Prostate gland (tissue), 2 donors: ENCODE measurements around the gene SYTL2. TPM values are rescaled to one million over a fixed set of nuclear protein-coding genes. Genes with fewer than 3 reads are reported as not detected.

Source experiments
- DNase-seq: peaks from one replicate; pipeline ENCODE4 v3.0.0-alpha.2; 2019; ENCODE audit warnings: low spot score
- H3K27ac ChIP-seq, 2 donors: fragments of 200-600 bp; sonication (generic); 2 replicates each; pipeline ENCODE4 v1.5.1; 2017 to 2019
- H3K27me3 ChIP-seq: fragments of 200-600 bp; sonication (generic); replicated peaks from 2 replicates; pipeline ENCODE4 v1.5.1; 2019; ENCODE audit not compliant: insufficient read depth
- H3K36me3 ChIP-seq, 2 donors: fragments of 200-600 bp; sonication (generic); 1 replicate in 1 of 2; 2 replicates in 1 of 2; pipeline versions ENCODE4 v1.5.1 to v1.8.1; 2017 to 2019
- H3K4me1 ChIP-seq: fragments of 200-600 bp; sonication (generic); replicated peaks from 2 replicates; pipeline ENCODE4 v1.5.1; 2019
- H3K4me3 ChIP-seq, 2 donors: fragments of 200-600 bp; sonication (generic); 2 replicates each; pipeline ENCODE4 v1.5.1; 2017 to 2019
- H3K9me3 ChIP-seq: fragments of 200-600 bp; sonication (generic); 2 replicates; pipeline ENCODE4 v1.5.1; 2017
- POLR2A ChIP-seq: fragments of 450-650 bp; IDR thresholded peaks from one replicate; pipeline ENCODE4 v1.6.1; 2016; ENCODE audit warnings: antibody characterized with exemption, mild to moderate bottlenecking
- POLR2AphosphoS5 ChIP-seq: sonication (generic); formaldehyde crosslinking; IDR thresholded peaks from one replicate; pipeline ENCODE4 v1.6.1; 2017; ENCODE audit warnings: antibody characterized with exemption
- WGBS: methylation state at CpG from one replicate; pipeline ENCODE4 v1.1.5; 2018; 5-methylcytosine and 5-hydroxymethylcytosine counted together
- intact Hi-C: fragments of 100-400 bp; cut with DNase I; formaldehyde crosslinking; loops from one replicate; pipeline ENCODE4 v1.14.2; 2022
- total RNA-seq, 2 donors: library from RNA; depleted of rRNA; stranded (reverse); fragments of >200 nt; gene quantifications; one replicate each; pipeline ENCODE4 v1.1.0, GENCODE V29; 2016
- TF ChIP-seq, protein P1 (sequence below), 4 experiments: fragments of 200-600 bp in 2 of 4; fragments of 450-650 bp in 2 of 4; sonication (generic) in 2 of 4; IDR thresholded peaks; 1 replicate in 3 of 4; 2 replicates in 1 of 4; pipeline ENCODE4 v1.5.1; 2016 to 2019; ENCODE audit warnings: antibody characterized with exemption in 4 of 4, mild to moderate bottlenecking in 2 of 4, moderate library complexity in 2 of 4

The SYTL2 gene
- total RNA-seq, 2 donors from 2014 or later = 52.2 to 105 TPM

DNA sequence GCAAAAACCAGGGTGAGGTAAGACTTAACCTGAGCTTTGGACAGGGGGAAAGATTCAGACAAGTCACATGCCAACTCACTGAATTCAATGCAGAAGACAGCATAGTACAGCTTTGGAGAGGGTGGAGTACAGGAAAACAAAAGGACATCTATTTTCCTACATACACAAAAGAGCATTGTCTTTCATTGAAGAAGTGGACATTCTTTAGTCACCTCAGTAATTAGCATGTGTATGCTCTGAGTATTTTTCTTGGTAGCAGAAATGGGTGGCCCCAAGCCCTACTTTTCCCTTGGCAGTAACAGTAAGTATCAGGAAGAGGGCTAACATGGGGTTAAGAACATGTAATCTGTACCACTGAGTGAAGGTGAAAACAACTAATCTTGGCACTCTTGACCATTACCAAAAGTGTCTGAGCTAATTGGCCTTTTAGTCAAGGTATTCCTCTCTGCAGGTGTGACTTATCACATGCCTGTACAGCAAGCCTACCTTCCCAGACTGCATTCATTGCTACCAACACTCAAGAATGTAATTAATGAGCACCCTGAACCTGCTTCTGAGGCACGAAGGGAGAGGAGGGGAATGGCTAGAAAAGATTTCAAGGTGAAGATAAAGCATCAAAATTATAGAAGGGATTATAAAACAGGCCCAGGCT lies 33.9 kb downstream of the SYTL2 start:
- WGBS = 23% methylated on average over 1 of the region's 1 CpG
- no peak overlapping the region for H3K4me3 ChIP-seq
- no peaks in the 10 kb centered on the region for H3K36me3 ChIP-seq
- intact Hi-C loops = no loop called here
- no peaks in the 10 kb centered on the region for H3K4me1 ChIP-seq
- DNase-seq = no peak
- no peaks in the 10 kb centered on the region for H3K9me3 ChIP-seq
- no peak overlapping the region for H3K27ac ChIP-seq
- H3K27me3 ChIP-seq = no peaks in the 10 kb centered on the region
- TF ChIP-seq POLR2AphosphoS5 = no peak
- TF ChIP-seq, protein P1, sequence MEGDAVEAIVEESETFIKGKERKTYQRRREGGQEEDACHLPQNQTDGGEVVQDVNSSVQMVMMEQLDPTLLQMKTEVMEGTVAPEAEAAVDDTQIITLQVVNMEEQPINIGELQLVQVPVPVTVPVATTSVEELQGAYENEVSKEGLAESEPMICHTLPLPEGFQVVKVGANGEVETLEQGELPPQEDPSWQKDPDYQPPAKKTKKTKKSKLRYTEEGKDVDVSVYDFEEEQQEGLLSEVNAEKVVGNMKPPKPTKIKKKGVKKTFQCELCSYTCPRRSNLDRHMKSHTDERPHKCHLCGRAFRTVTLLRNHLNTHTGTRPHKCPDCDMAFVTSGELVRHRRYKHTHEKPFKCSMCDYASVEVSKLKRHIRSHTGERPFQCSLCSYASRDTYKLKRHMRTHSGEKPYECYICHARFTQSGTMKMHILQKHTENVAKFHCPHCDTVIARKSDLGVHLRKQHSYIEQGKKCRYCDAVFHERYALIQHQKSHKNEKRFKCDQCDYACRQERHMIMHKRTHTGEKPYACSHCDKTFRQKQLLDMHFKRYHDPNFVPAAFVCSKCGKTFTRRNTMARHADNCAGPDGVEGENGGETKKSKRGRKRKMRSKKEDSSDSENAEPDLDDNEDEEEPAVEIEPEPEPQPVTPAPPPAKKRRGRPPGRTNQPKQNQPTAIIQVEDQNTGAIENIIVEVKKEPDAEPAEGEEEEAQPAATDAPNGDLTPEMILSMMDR (IDR thresholded peaks at IDR 0.05) = no peak
- no peak for TF ChIP-seq POLR2A

DNA sequence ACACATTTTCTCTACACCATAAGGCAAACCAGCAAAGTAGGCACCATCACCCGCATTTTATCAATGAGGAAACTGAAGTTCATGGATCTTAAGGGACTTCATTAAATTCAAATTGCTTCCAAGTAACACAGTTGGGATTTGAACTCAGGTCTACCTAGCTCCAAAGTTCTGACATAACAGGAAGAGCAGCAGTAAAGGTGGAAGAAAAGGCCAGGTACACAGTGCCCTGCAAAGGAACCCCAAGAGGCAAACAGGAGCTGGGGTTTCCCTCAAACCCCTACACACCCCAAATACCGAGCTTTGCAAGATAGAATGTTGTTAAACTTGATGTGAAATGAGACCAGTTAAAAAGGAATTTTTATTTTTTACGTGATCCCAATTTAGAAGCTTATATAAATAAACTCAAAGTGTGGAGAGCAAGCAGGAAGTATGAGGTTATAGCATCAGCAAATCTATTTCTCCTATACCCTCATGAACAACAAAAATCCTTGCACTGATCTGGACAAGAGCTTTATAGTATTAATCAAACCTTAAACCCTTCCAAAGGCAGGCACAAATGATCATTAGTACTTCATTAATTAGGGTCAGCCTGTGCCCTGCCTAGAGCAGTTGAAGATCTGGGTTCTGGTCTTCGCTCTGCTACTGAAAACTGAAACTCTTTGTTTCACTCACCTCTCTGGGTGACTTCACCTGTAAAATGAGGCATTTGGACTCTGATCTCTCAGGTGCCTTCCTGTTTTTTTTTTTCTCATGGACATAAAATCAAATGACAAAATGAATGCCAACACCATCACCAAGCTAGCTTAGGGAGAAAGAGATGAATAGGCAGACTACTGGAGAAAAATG lies 36.5 kb downstream of the SYTL2 start:
- H3K4me3 ChIP-seq = no peak overlapping the region
- intact Hi-C loops = no loop called here
- H3K27ac ChIP-seq = no peak overlapping the region
- no peak for DNase-seq
- H3K36me3 ChIP-seq = no peaks in the 10 kb centered on the region
- no peaks in the 10 kb centered on the region for H3K4me1 ChIP-seq
- no peaks in the 10 kb centered on the region for H3K27me3 ChIP-seq
- H3K9me3 ChIP-seq = no peaks in the 10 kb centered on the region
- WGBS = 59% methylated on average over 4 of the region's 4 CpGs
- TF ChIP-seq POLR2AphosphoS5 (no peak), POLR2A (no peak)
- TF ChIP-seq, protein P1 (IDR thresholded peaks at IDR 0.05) = no peak

DNA sequence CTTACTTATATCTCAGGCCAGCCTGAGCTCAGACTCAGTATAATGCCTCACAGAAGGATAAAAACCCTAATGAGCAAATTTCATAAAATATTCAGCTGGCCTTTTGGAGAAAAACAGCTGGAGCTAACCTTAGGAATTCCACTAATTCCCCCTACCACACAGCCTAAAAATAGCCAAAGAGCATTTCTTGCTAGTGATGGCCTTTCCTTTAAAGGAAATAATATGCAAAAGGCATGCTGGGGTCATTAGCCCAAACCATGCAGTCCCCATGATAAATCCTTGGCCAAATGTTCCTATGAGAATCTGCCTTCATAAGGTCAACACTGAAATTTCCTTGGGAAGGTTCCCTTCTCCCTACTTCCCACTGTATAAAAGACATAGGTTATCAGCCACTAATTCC lies 38.2 kb downstream of the SYTL2 start:
- intact Hi-C loops = no loop called here

DNA sequence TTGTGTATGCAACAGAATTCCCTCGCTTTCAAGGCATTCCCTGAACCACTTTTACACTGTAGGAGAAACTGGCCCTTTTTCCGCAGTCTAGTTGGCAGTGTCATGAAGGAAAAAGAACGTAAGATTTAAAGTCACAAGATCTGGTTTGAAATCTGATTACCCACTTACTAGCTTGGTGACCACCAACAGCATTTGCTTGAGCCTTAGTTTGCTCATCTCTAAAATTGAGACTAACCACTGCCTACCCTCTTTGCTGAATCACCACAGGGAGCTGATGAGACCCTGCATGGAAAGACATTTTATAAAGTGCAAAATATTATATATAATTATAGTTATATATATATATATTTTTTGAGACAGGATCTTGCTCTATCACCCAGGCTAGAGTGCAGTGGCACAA lies 39.4 kb downstream of the SYTL2 start:
- no peaks in the 10 kb centered on the region for H3K9me3 ChIP-seq
- H3K27me3 ChIP-seq = no peaks in the 10 kb centered on the region
- H3K4me3 ChIP-seq = no peak overlapping the region
- no peak for DNase-seq
- H3K27ac ChIP-seq = no peak overlapping the region
- no peaks in the 10 kb centered on the region for H3K4me1 ChIP-seq
- intact Hi-C loops = no loop called here
- TF ChIP-seq POLR2A (no peak), POLR2AphosphoS5 (no peak)
- TF ChIP-seq, protein P1 (IDR thresholded peaks at IDR 0.05) = no peak
- H3K36me3 ChIP-seq = no peaks in the 10 kb centered on the region
- 95% methylated on average over 3 of the region's 3 CpGs for WGBS

More for the DNA sequence above, 38.2 kb downstream of the SYTL2 start:
- Histone ChIP-seq H3K9me3 (no peaks in the 10 kb centered on the region), H3K36me3 (no peaks in the 10 kb centered on the region), H3K4me3 (no peak overlapping the region), H3K27me3 (no peaks in the 10 kb centered on the region), H3K27ac (no peak overlapping the region), H3K4me1 (no peaks in the 10 kb centered on the region)
- TF ChIP-seq, protein P1 (IDR thresholded peaks at IDR 0.05) = no peak
- TF ChIP-seq POLR2AphosphoS5 (no peak), POLR2A (no peak)
- no peak for DNase-seq
